Lower lobe of right lung (tissue), 2 donors: ENCODE results near the gene PRKRIP1. TPM values are rescaled to one million over a fixed set of nuclear protein-coding genes. Genes with fewer than 3 reads are reported as not detected.

Experiments
- ATAC-seq, 2 donors: fragments of 200-7000 bp; cut with Tn5 transposase; one replicate each; pipeline ENCODE4 v1.9.1; 2020 to 2022; ENCODE audit warnings: mild to moderate bottlenecking in 2 of 2, moderate library complexity in 2 of 2
- DNase-seq: peaks from one replicate; pipeline ENCODE4 v3.0.0-alpha.2; 2020
- H3K27ac ChIP-seq: fragments of 200-600 bp; one replicate; pipeline ENCODE4 v1.8.0; 2022
- H3K27me3 ChIP-seq: fragments of 200-600 bp; one replicate; pipeline ENCODE4 v1.8.0; 2022; ENCODE audit warnings: low read depth
- H3K36me3 ChIP-seq: fragments of 200-600 bp; one replicate; pipeline ENCODE4 v1.8.0; 2022; ENCODE audit warnings: mild to moderate bottlenecking
- H3K4me1 ChIP-seq: fragments of 200-600 bp; one replicate; pipeline ENCODE4 v1.8.0; 2022
- H3K4me3 ChIP-seq: fragments of 200-600 bp; one replicate; pipeline ENCODE4 v1.8.0; 2022; ENCODE audit warnings: mild to moderate bottlenecking
- H3K9me3 ChIP-seq: fragments of 200-600 bp; one replicate; pipeline ENCODE4 v1.8.0; 2022
- CTCF ChIP-seq: fragments of 200-600 bp; IDR thresholded peaks from one replicate; pipeline ENCODE4 v1.8.0; 2022; ENCODE audit warnings: antibody characterized with exemption, mild to moderate bottlenecking
- intact Hi-C: fragments of 100-400 bp; cut with DNase I; formaldehyde crosslinking; loops from one replicate; pipeline ENCODE4 v1.11.0; 2022
- total RNA-seq: library from RNA; stranded (reverse); fragmentation: NEBNext Ultra II Directional; extraction: Animal tissue kit (Norgen Biotek cat#: 25700); gene quantifications from one replicate; pipeline ENCODE4 v1.2.1, GENCODE V29; 2021
- donor health status: DM: no; HTN: yes; CAD: no; lungs with severe emphysema.

The PRKRIP1 gene
- total RNA-seq, 1 donor from 2014 or later: 20.3 TPM

DNA sequence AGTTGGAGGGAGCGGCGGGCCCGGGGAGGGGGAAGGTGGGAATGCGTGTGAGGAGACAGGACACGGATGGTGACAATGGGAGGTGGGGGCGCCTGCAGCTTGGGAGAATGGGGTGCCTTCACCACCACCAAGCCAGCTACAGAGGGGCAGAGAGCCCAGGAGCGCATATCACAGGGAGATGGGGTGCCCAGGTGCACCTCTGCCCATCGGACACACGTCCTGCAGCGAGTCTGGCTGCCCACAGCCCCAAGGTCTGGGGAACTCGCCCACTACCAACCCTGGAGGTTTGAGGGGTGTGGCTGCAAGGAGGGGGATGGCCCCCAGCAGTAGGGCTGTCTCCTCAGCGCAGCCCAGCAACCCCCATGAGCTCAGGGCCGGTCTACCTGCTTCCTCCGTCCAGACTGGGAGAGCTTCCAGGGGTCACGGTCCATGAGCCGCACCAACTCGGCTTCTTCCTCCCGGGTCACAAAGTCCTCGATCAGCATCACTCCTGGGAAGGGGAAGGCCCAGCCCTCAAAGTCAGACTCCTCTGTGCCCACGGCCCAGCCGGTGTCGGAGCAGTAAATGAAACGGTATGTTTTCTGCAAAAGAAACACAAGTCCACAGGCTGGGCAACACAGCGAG is 63.2 kb downstream of the PRKRIP1 start:
- ATAC-seq (no peak), DNase-seq (no peak)
- no peaks in the 10 kb centered on the region for H3K27me3 ChIP-seq
- no peaks in the 10 kb centered on the region for H3K9me3 ChIP-seq
- intact Hi-C loops: no loop called here
- H3K4me3 ChIP-seq: no peak overlapping the region
- H3K4me1 ChIP-seq: peaks cover 10% of the 10 kb centered on the region
- H3K27ac ChIP-seq: no peak overlapping the region
- no peak for TF ChIP-seq CTCF
- peaks cover 37% of the 10 kb centered on the region for H3K36me3 ChIP-seq

GRCh38 chr7:102460467-102460866 is 64.3 kb downstream of the PRKRIP1 start:
- no peak for TF ChIP-seq CTCF
- H3K36me3 ChIP-seq: peaks cover 37% of the 10 kb centered on the region
- peaks cover 13% of the 10 kb centered on the region for H3K4me1 ChIP-seq
- ATAC-seq: no peak
- H3K4me3 ChIP-seq: no peak overlapping the region
- H3K27me3 ChIP-seq: no peaks in the 10 kb centered on the region
- no peaks in the 10 kb centered on the region for H3K9me3 ChIP-seq
- no peak overlapping the region for H3K27ac ChIP-seq
- no peak for DNase-seq
- intact Hi-C loops: no loop called here

- H3K9me3 ChIP-seq: no peaks in the 10 kb centered on the region
- H3K4me1 ChIP-seq: peaks cover 27% of the 10 kb centered on the region
- TF ChIP-seq CTCF: no peak
- intact Hi-C loops: no loop called here
- no peak for DNase-seq
- H3K4me3 ChIP-seq: peak overlapping the region; percentile 99
- peaks cover 18% of the 10 kb centered on the region for H3K36me3 ChIP-seq
- peak overlapping the region; percentile 85 for H3K27ac ChIP-seq
- peak in 1 of 2 donors; percentile 13 for ATAC-seq
- H3K27me3 ChIP-seq: no peaks in the 10 kb centered on the region
Measured at GRCh38 chr7:102463841-102464576, 67.8 kb downstream of the PRKRIP1 start.

DNA sequence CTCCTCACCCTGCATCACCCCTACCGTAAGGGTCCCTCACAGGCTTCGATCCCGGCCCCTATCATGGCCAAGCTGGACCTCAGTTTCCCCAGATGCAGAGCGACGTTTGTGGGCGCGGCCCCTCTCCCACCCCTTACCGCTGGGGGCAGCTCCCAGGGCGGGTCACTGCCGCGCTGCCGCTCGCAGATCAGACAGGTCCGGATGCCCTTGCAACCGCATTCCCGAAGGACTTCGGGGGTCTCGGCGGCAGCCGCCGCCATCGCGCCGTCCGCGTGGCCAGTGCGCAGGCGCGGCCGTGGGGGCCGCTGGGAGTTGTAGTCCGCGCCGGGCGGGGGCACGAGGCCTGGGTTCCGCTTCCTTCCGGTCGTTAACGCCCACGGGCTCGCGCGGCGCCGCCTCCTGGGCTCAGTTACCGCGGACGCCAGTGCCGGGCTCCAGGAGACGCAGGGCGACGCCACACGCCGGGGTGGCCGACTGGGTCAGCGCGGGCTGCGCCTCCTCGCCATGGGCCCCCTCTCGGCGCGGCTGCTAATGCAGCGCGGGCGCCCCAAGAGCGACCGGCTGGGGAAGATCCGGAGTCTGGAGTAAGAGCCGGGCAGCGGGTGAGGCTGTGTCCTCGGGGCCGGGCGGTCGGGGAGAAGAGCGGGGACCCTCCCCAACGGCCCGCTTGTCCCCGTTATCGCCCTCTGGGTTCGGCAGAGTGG is 68.6 kb downstream of the PRKRIP1 start, which contains the start of the genes ALKBH4 and LRWD1:
ALKBH4 (minus strand) TSS at position 287 of the 704 bp plus-strand sequence; CDS start at position 260, 27 bp downstream.
LRWD1 (plus strand) TSS at position 408 of the 704 bp plus-strand sequence; CDS start at position 505, 97 bp downstream.
- TF ChIP-seq CTCF: peak; percentile 17
- H3K27me3 ChIP-seq: no peaks in the 10 kb centered on the region
- H3K27ac ChIP-seq: peak within 1 kb of the TSS; percentile 85
- ATAC-seq (peak; percentile 97 to 99), DNase-seq (peak; percentile 98)
- H3K4me3 ChIP-seq: peak within 1 kb of the TSS; percentile 99
- peaks cover 27% of the 10 kb centered on the region for H3K4me1 ChIP-seq
- H3K9me3 ChIP-seq: no peaks in the 10 kb centered on the region
- peaks cover 18% of the 10 kb centered on the region for H3K36me3 ChIP-seq
- intact Hi-C loops: no loop called here

DNA sequence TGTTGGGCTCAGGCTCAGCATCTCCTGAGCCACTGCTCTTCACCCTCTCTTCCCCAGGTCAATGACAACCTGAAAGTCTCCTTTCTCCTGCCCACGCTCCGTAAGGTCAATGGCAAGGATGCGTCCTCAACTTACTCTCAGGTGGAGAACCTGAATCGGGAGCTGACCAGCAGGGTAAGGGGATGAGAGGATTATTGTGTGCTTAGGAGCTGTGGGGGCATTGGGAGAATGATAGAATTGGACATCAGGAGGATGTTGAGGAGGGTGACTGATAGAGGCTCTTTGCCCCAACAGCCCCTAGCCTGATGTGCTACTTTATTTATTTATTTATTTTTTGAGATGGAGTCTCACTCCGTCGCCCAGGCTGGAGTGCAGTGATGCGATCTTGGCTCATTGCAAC is 69.9 kb downstream of the PRKRIP1 start:
- intact Hi-C loops: no loop called here

More for the DNA sequence above, 69.9 kb downstream of the PRKRIP1 start:
- Histone ChIP-seq H3K9me3 (no peaks in the 10 kb centered on the region), H3K36me3 (peaks cover 23% of the 10 kb centered on the region), H3K4me1 (peaks cover 27% of the 10 kb centered on the region), H3K4me3 (no peak overlapping the region), H3K27me3 (no peaks in the 10 kb centered on the region), H3K27ac (no peak overlapping the region)
- no peak for ATAC-seq
- TF ChIP-seq CTCF: no peak
- DNase-seq: no peak
